ENCODE results near the gene RBMS3.

DNA sequence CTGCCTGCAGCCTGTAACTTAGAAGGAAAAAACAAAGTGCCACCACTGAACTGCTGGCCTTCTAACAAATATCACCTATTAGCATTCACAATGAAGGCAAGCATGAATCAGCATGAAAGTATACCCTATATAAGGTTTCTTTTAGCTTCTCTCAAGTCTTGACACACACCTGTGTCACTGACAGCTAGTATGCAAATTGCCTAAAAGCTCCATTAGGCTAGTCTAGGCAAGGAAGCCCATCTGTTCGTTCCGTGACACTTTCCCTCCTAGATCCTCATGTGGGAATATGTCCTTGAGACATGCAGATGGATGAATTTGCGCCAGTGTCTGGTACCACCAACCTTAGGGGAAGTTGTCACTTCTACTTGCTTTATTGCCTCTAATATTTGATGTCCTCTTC, 129.3 kb downstream of the RBMS3 start:
- TF ChIP-seq, protein P1, sequence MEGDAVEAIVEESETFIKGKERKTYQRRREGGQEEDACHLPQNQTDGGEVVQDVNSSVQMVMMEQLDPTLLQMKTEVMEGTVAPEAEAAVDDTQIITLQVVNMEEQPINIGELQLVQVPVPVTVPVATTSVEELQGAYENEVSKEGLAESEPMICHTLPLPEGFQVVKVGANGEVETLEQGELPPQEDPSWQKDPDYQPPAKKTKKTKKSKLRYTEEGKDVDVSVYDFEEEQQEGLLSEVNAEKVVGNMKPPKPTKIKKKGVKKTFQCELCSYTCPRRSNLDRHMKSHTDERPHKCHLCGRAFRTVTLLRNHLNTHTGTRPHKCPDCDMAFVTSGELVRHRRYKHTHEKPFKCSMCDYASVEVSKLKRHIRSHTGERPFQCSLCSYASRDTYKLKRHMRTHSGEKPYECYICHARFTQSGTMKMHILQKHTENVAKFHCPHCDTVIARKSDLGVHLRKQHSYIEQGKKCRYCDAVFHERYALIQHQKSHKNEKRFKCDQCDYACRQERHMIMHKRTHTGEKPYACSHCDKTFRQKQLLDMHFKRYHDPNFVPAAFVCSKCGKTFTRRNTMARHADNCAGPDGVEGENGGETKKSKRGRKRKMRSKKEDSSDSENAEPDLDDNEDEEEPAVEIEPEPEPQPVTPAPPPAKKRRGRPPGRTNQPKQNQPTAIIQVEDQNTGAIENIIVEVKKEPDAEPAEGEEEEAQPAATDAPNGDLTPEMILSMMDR (IDR thresholded peaks at IDR 0.05): no peak
- no peak for TF ChIP-seq EZH2 (IDR thresholded peaks at IDR 0.05)
- TF ChIP-seq EZH2phosphoT487 (IDR thresholded peaks at IDR 0.05): no peak
